OCI-LY1 (cell line): Measurements from ENCODE around the gene PTPRG.

Experiments used
- EZH2 ChIP-seq: fragments of 200-600 bp; sonication (generic), shearing (Covaris generic); IDR thresholded peaks from 2 replicates; pipeline ENCODE4 v1.8.0; 2017; ENCODE audit warnings: borderline replicate concordance, mixed run types, mild to moderate bottlenecking, antibody characterized with exemption, low read length, moderate library complexity, mixed read lengths
- TF ChIP-seq, protein P1 (sequence below): fragments of 200-600 bp; sonication (generic), shearing (Covaris generic); IDR thresholded peaks from 2 replicates; pipeline ENCODE4 v1.5.1; 2017; ENCODE audit warnings: mild to moderate bottlenecking, antibody characterized with exemption, low read length, moderate library complexity, mixed read lengths

DNA sequence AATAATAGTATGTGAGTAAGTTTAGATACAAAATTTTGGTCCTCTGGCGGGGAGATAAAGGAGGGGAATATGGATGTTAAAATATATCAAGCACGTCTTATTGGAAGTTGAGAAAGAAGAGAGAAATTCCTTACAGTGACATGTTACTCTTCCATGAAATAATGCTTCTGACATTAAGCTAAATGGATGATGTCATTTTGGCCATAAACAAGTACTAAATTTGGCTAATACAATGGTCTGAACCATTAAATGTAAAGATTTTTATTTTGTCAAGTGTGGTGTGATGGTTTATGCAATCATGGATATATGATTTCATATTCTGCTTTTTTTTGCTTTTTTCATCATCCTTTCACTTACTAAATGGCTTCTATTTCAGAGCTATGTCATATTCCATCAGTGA lies 406.6 kb downstream of the PTPRG start:
- TF ChIP-seq, protein P1, sequence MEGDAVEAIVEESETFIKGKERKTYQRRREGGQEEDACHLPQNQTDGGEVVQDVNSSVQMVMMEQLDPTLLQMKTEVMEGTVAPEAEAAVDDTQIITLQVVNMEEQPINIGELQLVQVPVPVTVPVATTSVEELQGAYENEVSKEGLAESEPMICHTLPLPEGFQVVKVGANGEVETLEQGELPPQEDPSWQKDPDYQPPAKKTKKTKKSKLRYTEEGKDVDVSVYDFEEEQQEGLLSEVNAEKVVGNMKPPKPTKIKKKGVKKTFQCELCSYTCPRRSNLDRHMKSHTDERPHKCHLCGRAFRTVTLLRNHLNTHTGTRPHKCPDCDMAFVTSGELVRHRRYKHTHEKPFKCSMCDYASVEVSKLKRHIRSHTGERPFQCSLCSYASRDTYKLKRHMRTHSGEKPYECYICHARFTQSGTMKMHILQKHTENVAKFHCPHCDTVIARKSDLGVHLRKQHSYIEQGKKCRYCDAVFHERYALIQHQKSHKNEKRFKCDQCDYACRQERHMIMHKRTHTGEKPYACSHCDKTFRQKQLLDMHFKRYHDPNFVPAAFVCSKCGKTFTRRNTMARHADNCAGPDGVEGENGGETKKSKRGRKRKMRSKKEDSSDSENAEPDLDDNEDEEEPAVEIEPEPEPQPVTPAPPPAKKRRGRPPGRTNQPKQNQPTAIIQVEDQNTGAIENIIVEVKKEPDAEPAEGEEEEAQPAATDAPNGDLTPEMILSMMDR: no peak
- no peak for TF ChIP-seq EZH2
